ENCODE data around the gene GLI3. TPM values are rescaled to one million over a fixed set of nuclear protein-coding genes. Genes with fewer than 3 reads are reported as not detected.

The GLI3 gene
- polyA plus RNA-seq, 2 of the 4 experiments (the other 2 are of a cell fraction): 0.09 TPM; not detected in 1

- CTCF ChIA-PET: no interaction called here
- whole genome bisulfite sequencing (ENCODE audit: missing lambda C conversion rate): 90% methylated on average over 3 of the region's 3 CpGs
- FAIRE-seq (no peak), DNase-seq (ENCODE audit: low read depth in 1 of 2, low spot score in 1 of 2) (no peak), ATAC-seq (no peak)
- no peaks in the 10 kb centered on the region for H3K9me3 ChIP-seq
- no peaks in the 10 kb centered on the region for H3K4me1 ChIP-seq
- H3K4me2 ChIP-seq: no peak overlapping the region
- H3K27ac ChIP-seq: no peak overlapping the region
- POLR2A ChIA-PET: no interaction called here
- no peak for TF ChIP-seq ATOH8 (CRISPR knock-in tag; IDR thresholded peaks at IDR 0.05; ENCODE audit: low read depth)
- TF ChIP-seq JUNB (IDR thresholded peaks at IDR 0.05): no peak
- TF ChIP-seq TFCP2L1 (CRISPR knock-in tag; IDR thresholded peaks at IDR 0.05): no peak
- no peak for TF ChIP-seq RNF2 (IDR thresholded peaks at IDR 0.05; ENCODE audit: borderline replicate concordance, low read depth)
- TF ChIP-seq ESRRA (IDR thresholded peaks at IDR 0.05; ENCODE audit: borderline replicate concordance, low read length): no peak
- no peak for TF ChIP-seq PBX3 (IDR thresholded peaks at IDR 0.05)
- no peak for TF ChIP-seq KDM1A (IDR thresholded peaks at IDR 0.05; ENCODE audit: low read depth)
- TF ChIP-seq SREBF2 (IDR thresholded peaks at IDR 0.05): no peak
- no peak for TF ChIP-seq BHLHE40 (IDR thresholded peaks at IDR 0.05; ENCODE audit: low read depth, low read length)
- TF ChIP-seq ZFP36 (IDR thresholded peaks at IDR 0.05; ENCODE audit: borderline replicate concordance, partially characterized antibody): no peak
- no peak for TF ChIP-seq EP300 (IDR thresholded peaks at IDR 0.05)
- no peak overlapping the region for H3K4me3 ChIP-seq
These were observed 134.0 kb downstream of the GLI3 start for GRCh38 chr7:42103020-42103419.

DNA sequence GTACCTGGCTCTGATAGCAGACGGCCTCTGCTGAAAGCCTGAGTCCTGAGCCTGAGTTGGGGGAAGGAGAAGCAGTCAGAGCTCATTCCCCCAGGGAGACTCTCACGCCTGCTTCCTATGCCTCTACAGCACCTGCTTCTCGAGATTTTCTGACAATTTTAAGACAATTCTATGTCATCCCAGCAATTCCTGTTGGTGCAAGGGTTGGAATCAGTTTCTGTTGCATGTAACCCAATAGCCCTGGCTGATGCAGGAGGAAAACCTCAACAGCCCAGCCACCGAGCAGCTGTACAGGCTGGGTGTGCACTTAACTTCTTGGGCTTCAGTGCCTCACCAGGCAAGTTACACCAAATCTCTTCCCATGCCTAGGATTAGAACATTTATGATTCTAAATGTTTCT, 134.7 kb downstream of the GLI3 start:
- no peak for FAIRE-seq
- ATAC-seq: no peak
- H3K4me3 ChIP-seq: no peak overlapping the region
- no peaks in the 10 kb centered on the region for H3K4me1 ChIP-seq
- H3K4me2 ChIP-seq: no peak overlapping the region
- TF ChIP-seq ESRRA (IDR thresholded peaks at IDR 0.05; ENCODE audit: borderline replicate concordance, low read length) (no peak), MAZ (IDR thresholded peaks at IDR 0.05; ENCODE audit: borderline replicate concordance, low read depth, low read length) (no peak), CBX2 (IDR thresholded peaks at IDR 0.05; ENCODE audit: borderline replicate concordance, low read depth) (no peak), TP53 (CRISPR knock-in tag; IDR thresholded peaks at IDR 0.05) (no peak), HDAC2 (IDR thresholded peaks at IDR 0.05) (no peak), TFCP2L1 (CRISPR knock-in tag; IDR thresholded peaks at IDR 0.05) (no peak), SMC3 (IDR thresholded peaks at IDR 0.05) (no peak), POLR2AphosphoS2 (conservative IDR thresholded peaks at IDR 0.05; ENCODE audit: low read length) (no peak), EHMT2 (IDR thresholded peaks at IDR 0.05; ENCODE audit: low read depth) (no peak), BHLHE40 (IDR thresholded peaks at IDR 0.05; ENCODE audit: low read depth, low read length) (no peak), ZNF302 (CRISPR knock-in tag; IDR thresholded peaks at IDR 0.05) (no peak)
- no peak for DNase-seq (ENCODE audit: low read depth in 1 of 2, low spot score in 1 of 2)
- WGBS (ENCODE audit: missing lambda C conversion rate): 32% methylated on average over 4 of the region's 4 CpGs
- no peak overlapping the region for H3K27ac ChIP-seq
- no peaks in the 10 kb centered on the region for H3K9me3 ChIP-seq
- POLR2A ChIA-PET: no interaction called here
- CTCF ChIA-PET: interaction anchor here (1.5 kb wide), 1 partner anchor 20 kb away, joined by 3 read pairs; no protein-coding TSS in a partner anchor

- FAIRE-seq: no peak
- H3K27ac ChIP-seq: no peak overlapping the region
- 14% methylated on average over 2 of the region's 2 CpGs for WGBS (ENCODE audit: missing lambda C conversion rate)
- no peak for TF ChIP-seq HDAC2 (IDR thresholded peaks at IDR 0.05)
- CTCF ChIA-PET: interaction anchor here (0.8 kb wide), 1 partner anchor 11 kb away, joined by 3 read pairs; no protein-coding TSS in a partner anchor
- ATAC-seq: no peak
- DNase-seq (ENCODE audit: low read depth in 1 of 2, low spot score in 1 of 2): no peak
- no peak overlapping the region for H3K4me2 ChIP-seq
- H3K4me3 ChIP-seq: no peak overlapping the region
- H3K9me3 ChIP-seq: no peaks in the 10 kb centered on the region
- POLR2A ChIA-PET: no interaction called here
- no peaks in the 10 kb centered on the region for H3K4me1 ChIP-seq
These were observed 136.9 kb downstream of the GLI3 start for GRCh38 chr7:42100156-42100508.

- FAIRE-seq: no peak
- POLR2A ChIA-PET: no interaction called here
- Histone ChIP-seq H3K4me2 (no peak overlapping the region), H3K9me3 (no peaks in the 10 kb centered on the region), H3K4me1 (no peaks in the 10 kb centered on the region), H3K4me3 (no peak overlapping the region), H3K27ac (no peak overlapping the region)
- DNase-seq (ENCODE audit: low read depth in 1 of 2, low spot score in 1 of 2): no peak
- no peak for ATAC-seq
- no peak for TF ChIP-seq FOSL2 (IDR thresholded peaks at IDR 0.05)
- TF ChIP-seq FOSL2 (CRISPR knock-in tag; IDR thresholded peaks at IDR 0.05): no peak
- no peak for TF ChIP-seq NFE2L2 (conservative IDR thresholded peaks at IDR 0.05; ENCODE audit: low read length)
- no peak for TF ChIP-seq KDM1A (IDR thresholded peaks at IDR 0.05; ENCODE audit: low read depth)
- TF ChIP-seq ESRRA (IDR thresholded peaks at IDR 0.05; ENCODE audit: borderline replicate concordance, low read length): no peak
- TF ChIP-seq SREBF2 (IDR thresholded peaks at IDR 0.05): no peak
- TF ChIP-seq HOXB13 (CRISPR knock-in tag; IDR thresholded peaks at IDR 0.05; ENCODE audit: low read depth): no peak
- TF ChIP-seq HES2 (IDR thresholded peaks at IDR 0.05): no peak
- TF ChIP-seq E2F6 (IDR thresholded peaks at IDR 0.05; ENCODE audit: borderline replicate concordance, low read depth): no peak
- TF ChIP-seq RCOR1 (IDR thresholded peaks at IDR 0.05; ENCODE audit: low read depth, low read length): no peak
- TF ChIP-seq, protein P1, sequence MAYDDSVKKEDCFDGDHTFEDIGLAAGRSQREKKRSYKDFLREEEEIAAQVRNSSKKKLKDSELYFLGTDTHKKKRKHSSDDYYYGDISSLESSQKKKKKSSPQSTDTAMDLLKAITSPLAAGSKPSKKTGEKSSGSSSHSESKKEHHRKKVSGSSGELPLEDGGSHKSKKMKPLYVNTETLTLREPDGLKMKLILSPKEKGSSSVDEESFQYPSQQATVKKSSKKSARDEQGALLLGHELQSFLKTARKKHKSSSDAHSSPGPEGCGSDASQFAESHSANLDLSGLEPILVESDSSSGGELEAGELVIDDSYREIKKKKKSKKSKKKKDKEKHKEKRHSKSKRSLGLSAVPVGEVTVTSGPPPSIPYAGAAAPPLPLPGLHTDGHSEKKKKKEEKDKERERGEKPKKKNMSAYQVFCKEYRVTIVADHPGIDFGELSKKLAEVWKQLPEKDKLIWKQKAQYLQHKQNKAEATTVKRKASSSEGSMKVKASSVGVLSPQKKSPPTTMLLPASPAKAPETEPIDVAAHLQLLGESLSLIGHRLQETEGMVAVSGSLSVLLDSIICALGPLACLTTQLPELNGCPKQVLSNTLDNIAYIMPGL (CRISPR knock-in tag; IDR thresholded peaks at IDR 0.05; ENCODE audit: borderline replicate concordance): no peak
- 33% methylated on average over 8 of the region's 8 CpGs for WGBS (ENCODE audit: missing lambda C conversion rate)
- CTCF ChIA-PET: no interaction called here
These were observed 137.4 kb downstream of the GLI3 start for GRCh38 chr7:42099470-42100155.
